ENCODE measurements around the gene VAT1L.

GRCh38 chr16:77759821-77760220, 28.5 kb upstream of the VAT1L start:
- TF ChIP-seq POLR2A (IDR thresholded peaks at IDR 0.05; ENCODE audit: low read depth, low read length) = no peak
- no peak for TF ChIP-seq POLR2AphosphoS5 (IDR thresholded peaks at IDR 0.05; ENCODE audit: low read depth, low read length)

Measured in GM12891 (cell line).